Omental fat pad (tissue), 4 donors: ENCODE results near the gene TSFM. TPM values are rescaled to one million over a fixed set of nuclear protein-coding genes. Genes with fewer than 3 reads are reported as not detected.

Experiments
- ATAC-seq: fragments of 150-250 bp; one replicate; pipeline ENCODE4 v1.9.1; 2016; ENCODE audit warnings: mild to moderate bottlenecking, moderate library complexity; ENCODE audit not compliant: low FRiP score
- DNase-seq: peaks from one replicate; pipeline ENCODE4 v3.0.0-alpha.2; 2019; ENCODE audit warnings: low spot score
- total RNA-seq, 4 donors: library from RNA; depleted of rRNA; stranded (reverse); fragments of >200 nt; gene quantifications; one replicate each; pipeline ENCODE4 v1.1.0, GENCODE V29; 2016
- TF ChIP-seq, protein P1 (sequence below), 3 donors: fragments of 450-650 bp; IDR thresholded peaks; one replicate each; pipeline ENCODE4 v1.5.1; 2016 to 2017; ENCODE audit warnings: antibody characterized with exemption in 3 of 3, mild to moderate bottlenecking in 3 of 3, moderate library complexity in 2 of 3

Gene TSFM
- total RNA-seq, 4 donors from 2014 or later: 20.2 to 36.6 (median 25.6) TPM

GRCh38 chr12:57782243-57782607 is 362 bp upstream of the TSFM start:
- no peak for ATAC-seq
- DNase-seq: no peak
- TF ChIP-seq, protein P1, sequence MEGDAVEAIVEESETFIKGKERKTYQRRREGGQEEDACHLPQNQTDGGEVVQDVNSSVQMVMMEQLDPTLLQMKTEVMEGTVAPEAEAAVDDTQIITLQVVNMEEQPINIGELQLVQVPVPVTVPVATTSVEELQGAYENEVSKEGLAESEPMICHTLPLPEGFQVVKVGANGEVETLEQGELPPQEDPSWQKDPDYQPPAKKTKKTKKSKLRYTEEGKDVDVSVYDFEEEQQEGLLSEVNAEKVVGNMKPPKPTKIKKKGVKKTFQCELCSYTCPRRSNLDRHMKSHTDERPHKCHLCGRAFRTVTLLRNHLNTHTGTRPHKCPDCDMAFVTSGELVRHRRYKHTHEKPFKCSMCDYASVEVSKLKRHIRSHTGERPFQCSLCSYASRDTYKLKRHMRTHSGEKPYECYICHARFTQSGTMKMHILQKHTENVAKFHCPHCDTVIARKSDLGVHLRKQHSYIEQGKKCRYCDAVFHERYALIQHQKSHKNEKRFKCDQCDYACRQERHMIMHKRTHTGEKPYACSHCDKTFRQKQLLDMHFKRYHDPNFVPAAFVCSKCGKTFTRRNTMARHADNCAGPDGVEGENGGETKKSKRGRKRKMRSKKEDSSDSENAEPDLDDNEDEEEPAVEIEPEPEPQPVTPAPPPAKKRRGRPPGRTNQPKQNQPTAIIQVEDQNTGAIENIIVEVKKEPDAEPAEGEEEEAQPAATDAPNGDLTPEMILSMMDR (IDR thresholded peaks at IDR 0.05): no peak

GRCh38 chr12:57783466-57783801 is 847 bp downstream of the TSFM start:
- no peak for ATAC-seq
- TF ChIP-seq, protein P1 (IDR thresholded peaks at IDR 0.05): no peak
- DNase-seq: no peak

GRCh38 chr12:57783861-57784260 is 1.3 kb downstream of the TSFM start:
- no peak for DNase-seq
- ATAC-seq: no peak
- TF ChIP-seq, protein P1 (IDR thresholded peaks at IDR 0.05): no peak

DNA sequence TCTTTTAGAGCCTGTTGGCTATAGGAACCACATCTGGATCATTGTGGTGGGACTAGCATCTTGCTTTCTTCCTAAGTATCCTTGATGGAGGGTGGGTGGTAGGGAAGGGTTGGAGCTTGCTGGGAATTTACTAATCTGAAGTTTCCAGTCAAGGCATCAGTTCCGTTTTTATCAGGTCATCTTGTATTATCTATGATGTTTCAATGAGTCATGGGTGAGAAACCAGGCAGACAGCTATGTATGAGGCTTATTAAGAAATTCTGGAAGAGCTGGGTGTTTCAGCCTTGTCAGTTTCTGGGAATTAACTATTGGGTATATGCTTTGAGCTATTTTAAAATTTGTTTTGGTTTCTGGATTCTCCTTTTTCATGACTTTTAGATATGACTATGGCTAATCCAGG is 11.3 kb downstream of the TSFM start:
- DNase-seq (no peak), ATAC-seq (peak; percentile 91)
- TF ChIP-seq, protein P1 (IDR thresholded peaks at IDR 0.05): no peak

DNA sequence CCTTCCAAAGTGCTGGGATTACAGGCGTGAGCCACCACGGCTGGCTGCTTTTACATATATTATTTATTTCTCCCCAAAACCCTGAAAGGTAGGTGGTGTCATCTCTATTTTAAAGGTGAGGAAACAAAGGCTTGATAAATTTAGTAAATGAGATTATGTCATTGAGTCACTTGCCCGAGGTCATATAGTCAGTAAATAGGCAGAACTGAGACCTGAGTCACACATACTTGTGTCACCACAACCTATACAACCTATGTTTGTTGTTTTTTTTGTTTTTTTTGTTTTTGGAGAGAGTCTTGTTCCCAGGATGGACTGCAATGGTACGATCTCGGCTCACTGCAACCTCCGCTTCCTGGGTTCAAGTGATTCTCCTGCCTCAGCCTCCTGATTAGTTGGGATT is 12.8 kb downstream of the TSFM start:
- ATAC-seq (no peak), DNase-seq (no peak)
- TF ChIP-seq, protein P1 (IDR thresholded peaks at IDR 0.05): no peak

DNA sequence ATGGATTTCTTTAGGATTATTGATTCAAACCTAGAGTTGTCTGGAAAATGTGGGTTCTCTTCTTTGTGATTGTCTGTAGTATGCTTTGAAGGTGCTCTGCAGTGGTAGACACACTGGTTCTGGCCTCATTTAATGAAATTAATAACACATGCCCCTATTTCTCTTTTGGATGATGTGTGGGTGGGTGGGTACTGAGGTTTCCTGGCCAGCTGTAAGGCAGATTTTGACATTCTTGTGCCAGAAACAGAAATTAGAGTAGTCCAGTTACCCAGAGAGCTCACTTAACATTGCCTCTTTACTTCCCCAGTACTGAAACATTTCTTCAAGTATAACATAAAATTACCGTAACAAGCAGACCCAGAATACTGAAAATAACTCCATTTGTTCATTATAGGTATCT is 14.4 kb downstream of the TSFM start:
- TF ChIP-seq, protein P1 (IDR thresholded peaks at IDR 0.05): no peak
- no peak for DNase-seq
- ATAC-seq: no peak

GRCh38 chr12:57797933-57798332 is 15.3 kb downstream of the TSFM start:
- TF ChIP-seq, protein P1 (IDR thresholded peaks at IDR 0.05): no peak
- DNase-seq: no peak
- no peak for ATAC-seq
